ENCODE measurements around the gene PADI2. TPM values are rescaled to one million over a fixed set of nuclear protein-coding genes. Genes with fewer than 3 reads are reported as not detected.

Gene PADI2
- total RNA-seq, 1 donor from 2014 or later: 3.5 TPM

- Mint-ChIP-seq H3K4me1 (ENCODE audit: unreplicated experiment) (peaks cover 15% of the 10 kb centered on the region), H3K4me3 (no peak overlapping the region), H3K27me3 (no peaks in the 10 kb centered on the region), H3K36me3 (no peaks in the 10 kb centered on the region), H3K9me3 (no peaks in the 10 kb centered on the region), H3K27ac (no peak overlapping the region)
- TF ChIP-seq CTCF (conservative IDR thresholded peaks at IDR 0.05): no peak
- DNase-seq (ENCODE audit: extremely low spot score, unreplicated experiment): no peak
These were observed 29.7 kb downstream of the PADI2 start for GRCh38 chr1:17089506-17089905.

GRCh38 chr1:17086751-17087150, 32.5 kb downstream of the PADI2 start:
- H3K9me3 Mint-ChIP-seq: no peaks in the 10 kb centered on the region
- H3K36me3 Mint-ChIP-seq: no peaks in the 10 kb centered on the region
- peaks cover 11% of the 10 kb centered on the region for H3K4me1 Mint-ChIP-seq (ENCODE audit: unreplicated experiment)
- no peak for TF ChIP-seq CTCF (conservative IDR thresholded peaks at IDR 0.05)
- no peak for DNase-seq (ENCODE audit: extremely low spot score, unreplicated experiment)
- no peak overlapping the region for H3K4me3 Mint-ChIP-seq
- H3K27ac Mint-ChIP-seq: no peak overlapping the region
- H3K27me3 Mint-ChIP-seq: no peaks in the 10 kb centered on the region

- Mint-ChIP-seq H3K4me1 (ENCODE audit: unreplicated experiment) (peaks cover 3% of the 10 kb centered on the region), H3K36me3 (no peaks in the 10 kb centered on the region), H3K9me3 (no peaks in the 10 kb centered on the region), H3K4me3 (no peak overlapping the region), H3K27ac (no peak overlapping the region), H3K27me3 (no peaks in the 10 kb centered on the region)
- no peak for TF ChIP-seq CTCF (conservative IDR thresholded peaks at IDR 0.05)
- no peak for DNase-seq (ENCODE audit: extremely low spot score, unreplicated experiment)
These were observed 34.5 kb downstream of the PADI2 start for GRCh38 chr1:17084787-17085186.

- TF ChIP-seq CTCF (conservative IDR thresholded peaks at IDR 0.05): no peak
- Mint-ChIP-seq H3K9me3 (no peaks in the 10 kb centered on the region), H3K4me3 (no peak overlapping the region), H3K27me3 (no peaks in the 10 kb centered on the region), H3K27ac (no peak overlapping the region), H3K4me1 (ENCODE audit: unreplicated experiment) (no peaks in the 10 kb centered on the region), H3K36me3 (no peaks in the 10 kb centered on the region)
- DNase-seq (ENCODE audit: extremely low spot score, unreplicated experiment): no peak
These were observed 36.5 kb downstream of the PADI2 start for GRCh38 chr1:17082761-17083160.

GRCh38 chr1:17081439-17081838, 37.8 kb downstream of the PADI2 start:
- Mint-ChIP-seq H3K27ac (no peak overlapping the region), H3K9me3 (no peaks in the 10 kb centered on the region), H3K4me1 (ENCODE audit: unreplicated experiment) (no peaks in the 10 kb centered on the region), H3K4me3 (no peak overlapping the region), H3K27me3 (no peaks in the 10 kb centered on the region), H3K36me3 (no peaks in the 10 kb centered on the region)
- no peak for TF ChIP-seq CTCF (conservative IDR thresholded peaks at IDR 0.05)
- DNase-seq (ENCODE audit: extremely low spot score, unreplicated experiment): no peak

- Mint-ChIP-seq H3K27me3 (no peaks in the 10 kb centered on the region), H3K4me1 (ENCODE audit: unreplicated experiment) (no peaks in the 10 kb centered on the region), H3K27ac (no peak overlapping the region), H3K36me3 (no peaks in the 10 kb centered on the region), H3K4me3 (no peak overlapping the region), H3K9me3 (no peaks in the 10 kb centered on the region)
- DNase-seq (ENCODE audit: extremely low spot score, unreplicated experiment): no peak
- no peak for TF ChIP-seq CTCF (conservative IDR thresholded peaks at IDR 0.05)
These were observed 38.4 kb downstream of the PADI2 start for GRCh38 chr1:17080880-17081279.
